MM.1S (cell line): Measurements from ENCODE around the gene RUNDC3A.
A peak's percentile ranks its signal among the peaks of the same experiment; 100 is the strongest.

Experiments
- DNase-seq: peaks from one replicate; pipeline ENCODE4 v3.0.0-alpha.2; 2015
- H2AFZ ChIP-seq: fragments of 300-600 bp; sonication (generic); 2 replicates; pipeline ENCODE4 v1.6.0; 2016; ENCODE audit warnings: antibody characterized with exemption, low read length
- H3F3A ChIP-seq: fragments of 300-600 bp; sonication (generic); 2 replicates; pipeline ENCODE4 v1.6.1; 2016; ENCODE audit warnings: mild to moderate bottlenecking, antibody characterized with exemption, low read length, moderate library complexity, mixed read lengths; ENCODE audit not compliant: insufficient read depth
- H3K27ac ChIP-seq: fragments of 300-600 bp; sonication (generic); 2 replicates; pipeline ENCODE4 v1.5.1; 2016; ENCODE audit warnings: mild to moderate bottlenecking, low read length
- H3K27me3 ChIP-seq: fragments of 300-600 bp; sonication (generic); replicated peaks from 2 replicates; pipeline ENCODE4 v1.6.0; 2016; ENCODE audit warnings: low read length; ENCODE audit not compliant: insufficient read depth
- H3K36me3 ChIP-seq: fragments of 300-600 bp; sonication (generic); replicated peaks from 2 replicates; pipeline ENCODE4 v1.6.1; 2016; ENCODE audit warnings: mild to moderate bottlenecking, low read length, mixed read lengths; ENCODE audit not compliant: insufficient read depth
- H3K4me1 ChIP-seq: fragments of 300-600 bp; sonication (generic); 2 replicates; pipeline ENCODE4 v1.6.1; 2016; ENCODE audit warnings: low read length, mixed read lengths
- H3K4me2 ChIP-seq: fragments of 300-600 bp; sonication (generic); 2 replicates; pipeline ENCODE4 v1.6.0; 2016; ENCODE audit warnings: low read depth, low read length
- H3K4me3 ChIP-seq: fragments of 300-600 bp; sonication (generic); 2 replicates; pipeline ENCODE4 v1.5.1; 2016; ENCODE audit warnings: low read length, mixed read lengths
- H3K79me2 ChIP-seq: fragments of 300-600 bp; sonication (generic); 2 replicates; pipeline ENCODE4 v1.6.1; 2016; ENCODE audit warnings: mixed run types, low read length, mixed read lengths
- H3K9ac ChIP-seq: fragments of 300-600 bp; sonication (generic); 2 replicates; pipeline ENCODE4 v1.6.1; 2016; ENCODE audit warnings: low read length, mixed read lengths
- H3K9me2 ChIP-seq: fragments of 300-600 bp; sonication (generic); replicated peaks from 2 replicates; pipeline ENCODE4 v1.6.1; 2016; ENCODE audit warnings: mild to moderate bottlenecking, low read length, mixed read lengths; ENCODE audit not compliant: insufficient read depth
- H3K9me3 ChIP-seq: fragments of 300-600 bp; sonication (generic); replicated peaks from 2 replicates; pipeline ENCODE4 v1.6.1; 2016; ENCODE audit warnings: mild to moderate bottlenecking, low read length, mixed read lengths; ENCODE audit not compliant: insufficient read depth
- H4K20me1 ChIP-seq: fragments of 300-600 bp; sonication (generic); 2 replicates; pipeline ENCODE4 v1.6.1; 2016; ENCODE audit warnings: mild to moderate bottlenecking, low read length, moderate library complexity, mixed read lengths; ENCODE audit not compliant: insufficient read depth
- CTCF ChIP-seq: fragments of 300-600 bp; sonication (generic); IDR thresholded peaks from 2 replicates; pipeline ENCODE4 v1.5.1; 2016; ENCODE audit warnings: antibody characterized with exemption, low read length, mixed read lengths
- EZH2 ChIP-seq: fragments of 300-600 bp; sonication (generic); optimal IDR thresholded peaks from 2 replicates; pipeline ENCODE3; 2017; ENCODE audit warnings: low read depth, mild to moderate bottlenecking, antibody characterized with exemption, low read length, mixed read lengths
- EZH2phosphoT487 ChIP-seq: fragments of 300-600 bp; sonication (generic); IDR thresholded peaks from 2 replicates; pipeline ENCODE4 v1.6.1; 2018; ENCODE audit warnings: antibody characterized with exemption, low read length

Gene RUNDC3A

GRCh38 chr17:44279346-44279665 lies 29.1 kb upstream of the RUNDC3A start:
- Histone ChIP-seq H3K4me2 (peak overlapping the region; percentile 81), H3K36me3 (no peaks in the 10 kb centered on the region), H2AFZ (peak overlapping the region; percentile 63; the same call in 1 of the 2 replicates), H3K9ac (no peak overlapping the region), H3K27me3 (no peaks in the 10 kb centered on the region), H4K20me1 (no peaks in the 10 kb centered on the region), H3K9me3 (no peaks in the 10 kb centered on the region), H3K27ac (peak overlapping the region; percentile 47; the same call in 1 of the 2 replicates), H3K4me1 (peaks cover 14% of the 10 kb centered on the region), H3K9me2 (no peaks in the 10 kb centered on the region), H3K79me2 (no peaks in the 10 kb centered on the region), H3K4me3 (no peak overlapping the region; the same call in 1 of the 2 replicates), H3F3A (peaks cover 3% of the 10 kb centered on the region; the same call in 1 of the 2 replicates)
- DNase-seq: no peak
- no peak for TF ChIP-seq EZH2phosphoT487
- TF ChIP-seq CTCF: no peak
- no peak for TF ChIP-seq EZH2

- Histone ChIP-seq H3K4me2 (peak overlapping the region; percentile 81), H3K4me1 (peaks cover 14% of the 10 kb centered on the region), H3K27me3 (no peaks in the 10 kb centered on the region), H3F3A (peaks cover 3% of the 10 kb centered on the region; the same call in 1 of the 2 replicates), H3K79me2 (no peaks in the 10 kb centered on the region), H3K36me3 (no peaks in the 10 kb centered on the region), H3K27ac (peak overlapping the region; percentile 47; the same call in 1 of the 2 replicates), H2AFZ (peak overlapping the region; percentile 63), H3K4me3 (peak overlapping the region; percentile 8; the same call in 1 of the 2 replicates), H4K20me1 (no peaks in the 10 kb centered on the region), H3K9ac (peak overlapping the region; percentile 19; the same call in 1 of the 2 replicates), H3K9me2 (no peaks in the 10 kb centered on the region), H3K9me3 (no peaks in the 10 kb centered on the region)
- TF ChIP-seq CTCF (no peak), EZH2 (no peak), EZH2phosphoT487 (no peak)
- peak; percentile 92 for DNase-seq
Measured at GRCh38 chr17:44279666-44280391, 28.6 kb upstream of the RUNDC3A start.

GRCh38 chr17:44280392-44280937 lies 27.9 kb upstream of the RUNDC3A start:
- Histone ChIP-seq H3K9me3 (no peaks in the 10 kb centered on the region), H2AFZ (peak overlapping the region; percentile 63), H3K4me2 (peak overlapping the region; percentile 81), H4K20me1 (no peaks in the 10 kb centered on the region), H3K9me2 (no peaks in the 10 kb centered on the region), H3K4me3 (peak overlapping the region; percentile 8; the same call in 1 of the 2 replicates), H3K27me3 (no peaks in the 10 kb centered on the region), H3K27ac (peak overlapping the region; percentile 47; the same call in 1 of the 2 replicates), H3F3A (peaks cover 3% of the 10 kb centered on the region; the same call in 1 of the 2 replicates), H3K9ac (peak overlapping the region; percentile 19; the same call in 1 of the 2 replicates), H3K36me3 (no peaks in the 10 kb centered on the region), H3K79me2 (no peaks in the 10 kb centered on the region), H3K4me1 (peaks cover 14% of the 10 kb centered on the region)
- TF ChIP-seq EZH2: no peak
- no peak for TF ChIP-seq CTCF
- TF ChIP-seq EZH2phosphoT487: no peak
- no peak for DNase-seq
